Astrocyte of the cerebellum (primary cell): Measurements from ENCODE around the gene FOXI2.

ENCODE experiments used
- DNase-seq: peaks from one replicate; pipeline ENCODE4 v3.0.0-alpha.2; 2011; ENCODE audit warnings: low read depth
- H3K4me3 ChIP-seq: 2 replicates; pipeline ENCODE4 v1.5.1; 2011; ENCODE audit warnings: mild to moderate bottlenecking, low read depth, low read length, moderate library complexity
- CTCF ChIP-seq: IDR thresholded peaks from 2 replicates; pipeline ENCODE4 v1.5.1; 2012; ENCODE audit warnings: low read length, low read depth, moderate library complexity, mild to moderate bottlenecking; ENCODE audit errors: missing control alignments
- in situ Hi-C: cut with HindIII; loops from 2 replicates; pipeline ENCODE4 v1.10.0; 2017; ENCODE audit warnings: low sequenced_read_pairs

The FOXI2 gene

GRCh38 chr10:127736915-127737562 is at the start of gene FOXI2:
Gene FOXI2 (plus strand): TSS chr10:127737185. CDS start chr10:127737274, 89 bp downstream.
- in situ Hi-C loops, result no loop called here
- DNase-seq, result no peak
- TF ChIP-seq CTCF, result no peak
- H3K4me3 ChIP-seq, result no peak within 1 kb of the TSS

GRCh38 chr10:127687548-127687947 is 49.4 kb upstream of the FOXI2 start:
- H3K4me3 ChIP-seq, result no peak overlapping the region
- no peak for TF ChIP-seq CTCF
- in situ Hi-C loops, result no loop called here
- DNase-seq, result no peak

- no peak for DNase-seq
- TF ChIP-seq CTCF, result no peak
- in situ Hi-C loops, result no loop called here
- no peak overlapping the region for H3K4me3 ChIP-seq
Observed at GRCh38 chr10:127690176-127690835, 46.7 kb upstream of the FOXI2 start.

GRCh38 chr10:127694580-127695193 is 42.3 kb upstream of the FOXI2 start:
- DNase-seq, result no peak
- in situ Hi-C loops, result no loop called here
- TF ChIP-seq CTCF, result peak; percentile 28
- no peak overlapping the region for H3K4me3 ChIP-seq

GRCh38 chr10:127695431-127695830 is 41.6 kb upstream of the FOXI2 start:
- in situ Hi-C loops, result no loop called here
- no peak overlapping the region for H3K4me3 ChIP-seq
- no peak for TF ChIP-seq CTCF

GRCh38 chr10:127698886-127699285 is 38.1 kb upstream of the FOXI2 start:
- in situ Hi-C loops, result no loop called here
- no peak for TF ChIP-seq CTCF
- no peak overlapping the region for H3K4me3 ChIP-seq
- no peak for DNase-seq

More at GRCh38 chr10:127695431-127695830, 41.6 kb upstream of the FOXI2 start:
- no peak for DNase-seq
